Measurements from ENCODE around the gene SHB.

The SHB gene

DNA sequence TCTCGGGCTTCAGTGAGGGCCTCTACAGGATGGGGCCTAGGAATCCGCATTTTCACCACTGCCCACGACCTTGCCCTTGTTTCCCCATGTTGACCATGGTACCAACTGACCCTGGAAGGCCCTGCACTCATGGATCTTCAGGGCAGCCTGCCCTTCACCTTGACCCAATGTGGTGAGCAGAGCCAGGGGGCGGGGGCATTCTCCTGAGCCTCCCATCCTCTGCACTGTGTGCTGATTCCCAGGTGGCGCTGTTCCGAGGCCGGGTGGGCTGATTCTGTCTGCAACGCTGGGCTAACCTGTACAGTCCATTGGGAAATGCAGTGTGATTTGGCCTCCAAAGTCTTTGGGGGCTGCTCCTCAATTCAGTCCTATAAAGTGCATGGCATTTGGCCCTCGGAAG is 68.7 kb downstream of the SHB start:
- no peak overlapping the region for H3K4me2 ChIP-seq (ENCODE audit: low read length)
- H3K9me2 ChIP-seq (ENCODE audit: low read depth, low read length): no peaks in the 10 kb centered on the region
- H3K27ac ChIP-seq (ENCODE audit: low read depth, low read length, poor library complexity, severe bottlenecking): no peak overlapping the region
- H3K4me3 ChIP-seq (ENCODE audit: low read depth, low read length, poor library complexity, severe bottlenecking): no peak overlapping the region
- no peaks in the 10 kb centered on the region for H3K79me2 ChIP-seq (ENCODE audit: insufficient read depth, low read length)
- H2AFZ ChIP-seq (ENCODE audit: low read length): no peak overlapping the region
- TF ChIP-seq, protein P1, sequence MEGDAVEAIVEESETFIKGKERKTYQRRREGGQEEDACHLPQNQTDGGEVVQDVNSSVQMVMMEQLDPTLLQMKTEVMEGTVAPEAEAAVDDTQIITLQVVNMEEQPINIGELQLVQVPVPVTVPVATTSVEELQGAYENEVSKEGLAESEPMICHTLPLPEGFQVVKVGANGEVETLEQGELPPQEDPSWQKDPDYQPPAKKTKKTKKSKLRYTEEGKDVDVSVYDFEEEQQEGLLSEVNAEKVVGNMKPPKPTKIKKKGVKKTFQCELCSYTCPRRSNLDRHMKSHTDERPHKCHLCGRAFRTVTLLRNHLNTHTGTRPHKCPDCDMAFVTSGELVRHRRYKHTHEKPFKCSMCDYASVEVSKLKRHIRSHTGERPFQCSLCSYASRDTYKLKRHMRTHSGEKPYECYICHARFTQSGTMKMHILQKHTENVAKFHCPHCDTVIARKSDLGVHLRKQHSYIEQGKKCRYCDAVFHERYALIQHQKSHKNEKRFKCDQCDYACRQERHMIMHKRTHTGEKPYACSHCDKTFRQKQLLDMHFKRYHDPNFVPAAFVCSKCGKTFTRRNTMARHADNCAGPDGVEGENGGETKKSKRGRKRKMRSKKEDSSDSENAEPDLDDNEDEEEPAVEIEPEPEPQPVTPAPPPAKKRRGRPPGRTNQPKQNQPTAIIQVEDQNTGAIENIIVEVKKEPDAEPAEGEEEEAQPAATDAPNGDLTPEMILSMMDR (IDR thresholded peaks at IDR 0.05; ENCODE audit: low read length): peak; percentile 35; the same call in 1 of the 2 replicates
- TF ChIP-seq EZH2 (IDR thresholded peaks at IDR 0.05; ENCODE audit: borderline replicate concordance, low read length): no peak
- H4K20me1 ChIP-seq (ENCODE audit: insufficient read depth, low read length): no peaks in the 10 kb centered on the region
- H3K9ac ChIP-seq (ENCODE audit: low read length): no peak overlapping the region
- H3K9me3 ChIP-seq (ENCODE audit: low read length): no peaks in the 10 kb centered on the region
- H3K4me1 ChIP-seq (ENCODE audit: insufficient read depth, low read length, severe bottlenecking): no peaks in the 10 kb centered on the region
- no peaks in the 10 kb centered on the region for H3K27me3 ChIP-seq (ENCODE audit: insufficient read depth, low read length)
- no peaks in the 10 kb centered on the region for H3F3A ChIP-seq (ENCODE audit: insufficient read depth, low read length)
- H3K36me3 ChIP-seq (ENCODE audit: insufficient read depth, low read length): no peaks in the 10 kb centered on the region

DNA sequence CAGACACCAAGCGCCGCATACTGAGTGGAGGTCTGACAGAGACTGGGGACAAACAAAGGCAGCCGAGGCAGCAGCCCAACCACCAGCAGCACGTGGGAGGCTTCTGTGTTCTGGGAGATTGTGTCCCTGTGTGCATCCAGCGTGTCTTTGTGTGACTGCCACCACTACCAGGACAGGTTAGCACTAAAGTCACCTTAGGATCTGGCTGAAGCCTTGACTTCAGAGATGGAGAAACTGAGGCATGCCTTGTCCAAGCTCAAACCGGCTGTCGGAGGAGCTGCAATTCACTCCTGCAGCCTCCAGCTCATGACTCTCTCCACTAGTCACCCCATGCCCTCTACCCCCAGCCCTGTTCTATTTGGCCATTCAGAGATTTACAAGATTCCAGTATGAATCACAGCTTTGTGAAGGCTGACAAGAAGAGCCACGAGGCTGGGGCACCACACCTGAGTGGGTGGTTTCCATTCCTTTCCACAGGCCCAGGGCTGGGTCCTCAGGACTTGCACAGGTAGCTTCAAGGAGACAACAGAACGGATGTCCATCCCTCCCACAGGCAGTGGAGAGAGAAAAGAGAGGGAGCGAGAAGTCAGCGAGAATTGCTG is 69.3 kb downstream of the SHB start:
- no peak overlapping the region for H3K4me2 ChIP-seq (ENCODE audit: low read length)
- H4K20me1 ChIP-seq (ENCODE audit: insufficient read depth, low read length): no peaks in the 10 kb centered on the region

DNA sequence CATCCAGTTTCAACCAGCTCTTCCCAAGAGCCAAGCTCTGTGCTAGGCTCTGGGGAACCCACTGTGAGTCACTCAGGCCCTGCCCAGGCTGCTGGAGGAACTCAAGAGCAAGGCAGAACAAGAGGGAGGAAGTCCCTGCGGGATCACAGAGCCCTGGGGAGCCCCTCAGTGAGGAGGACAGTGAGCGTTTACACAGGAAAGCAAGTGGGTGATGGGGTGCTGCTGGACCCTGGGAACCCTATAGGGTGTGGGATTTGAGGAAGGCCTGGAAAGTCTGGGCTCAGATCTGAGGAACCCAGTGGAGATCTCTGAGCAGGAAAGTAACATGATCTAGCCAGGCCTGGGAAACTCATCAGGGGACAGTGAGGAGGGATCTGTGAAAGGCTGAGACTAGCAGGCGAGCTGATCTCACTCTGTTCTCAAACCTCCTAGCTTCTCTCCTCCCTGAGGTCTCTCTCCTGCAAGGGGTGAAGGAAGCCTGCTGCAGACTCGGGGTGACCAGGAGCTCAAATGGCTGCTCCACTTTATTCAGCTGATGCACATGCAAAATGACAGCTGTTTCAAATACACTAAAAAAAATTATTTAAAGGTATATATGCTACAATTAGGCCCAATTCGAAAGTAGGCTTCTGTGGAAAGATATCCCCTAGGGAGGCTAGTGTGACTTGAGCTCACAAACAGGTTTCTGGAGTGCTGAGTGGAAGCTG is 70.0 kb downstream of the SHB start:
- Histone ChIP-seq H3F3A (ENCODE audit: insufficient read depth, low read length) (no peaks in the 10 kb centered on the region), H3K4me2 (ENCODE audit: low read length) (no peak overlapping the region), H3K27ac (ENCODE audit: low read depth, low read length, poor library complexity, severe bottlenecking) (no peak overlapping the region), H4K20me1 (ENCODE audit: insufficient read depth, low read length) (no peaks in the 10 kb centered on the region), H3K79me2 (ENCODE audit: insufficient read depth, low read length) (no peaks in the 10 kb centered on the region), H3K4me1 (ENCODE audit: insufficient read depth, low read length, severe bottlenecking) (no peaks in the 10 kb centered on the region), H3K9me2 (ENCODE audit: low read depth, low read length) (no peaks in the 10 kb centered on the region), H2AFZ (ENCODE audit: low read length) (no peak overlapping the region), H3K36me3 (ENCODE audit: insufficient read depth, low read length) (no peaks in the 10 kb centered on the region), H3K4me3 (ENCODE audit: low read depth, low read length, poor library complexity, severe bottlenecking) (no peak overlapping the region), H3K27me3 (ENCODE audit: insufficient read depth, low read length) (no peaks in the 10 kb centered on the region), H3K9me3 (ENCODE audit: low read length) (no peaks in the 10 kb centered on the region), H3K9ac (ENCODE audit: low read length) (no peak overlapping the region)
- TF ChIP-seq EZH2 (IDR thresholded peaks at IDR 0.05; ENCODE audit: borderline replicate concordance, low read length): no peak
- TF ChIP-seq, protein P1 (IDR thresholded peaks at IDR 0.05; ENCODE audit: low read length): no peak

More for the DNA sequence above, 69.3 kb downstream of the SHB start:
- no peak overlapping the region for H3K27ac ChIP-seq (ENCODE audit: low read depth, low read length, poor library complexity, severe bottlenecking)
- H3K9me2 ChIP-seq (ENCODE audit: low read depth, low read length): no peaks in the 10 kb centered on the region
- no peak overlapping the region for H3K9ac ChIP-seq (ENCODE audit: low read length)
- H3K79me2 ChIP-seq (ENCODE audit: insufficient read depth, low read length): no peaks in the 10 kb centered on the region
- no peaks in the 10 kb centered on the region for H3F3A ChIP-seq (ENCODE audit: insufficient read depth, low read length)
- no peaks in the 10 kb centered on the region for H3K36me3 ChIP-seq (ENCODE audit: insufficient read depth, low read length)
- H3K9me3 ChIP-seq (ENCODE audit: low read length): no peaks in the 10 kb centered on the region
- no peak overlapping the region for H3K4me3 ChIP-seq (ENCODE audit: low read depth, low read length, poor library complexity, severe bottlenecking)
- H3K27me3 ChIP-seq (ENCODE audit: insufficient read depth, low read length): no peaks in the 10 kb centered on the region
- TF ChIP-seq EZH2 (IDR thresholded peaks at IDR 0.05; ENCODE audit: borderline replicate concordance, low read length): no peak
- TF ChIP-seq, protein P1 (IDR thresholded peaks at IDR 0.05; ENCODE audit: low read length): no peak
- no peaks in the 10 kb centered on the region for H3K4me1 ChIP-seq (ENCODE audit: insufficient read depth, low read length, severe bottlenecking)
- no peak overlapping the region for H2AFZ ChIP-seq (ENCODE audit: low read length)

All from OCI-LY1 (cell line).